Stimulated activated effector memory CD8-positive, alpha-beta T cell treated with anti-CD3 and anti-CD28 coated beads, Interleukin-12 subunit alpha, Interleukin-12 subunit beta, amount 100 ng/mL, for 72 hours (primary cell): Measurements from ENCODE around the gene BTBD1.

Experiments used
- ATAC-seq: fragments of 150-1000 bp; cut with Tn5 transposase; 2 replicates; pipeline ENCODE4 v1.10.0; 2021
- DNase-seq, 2 donors: peaks; one replicate each; pipeline ENCODE4 v3.0.0; 2021 to 2022; ENCODE audit warnings: low spot score in 2 of 2
- H3K27ac Mint-ChIP-seq: one replicate; pipeline ENCODE4 v1.8.0; 2022; ENCODE audit warnings: mild to moderate bottlenecking, mixed read lengths
- H3K36me3 Mint-ChIP-seq: one replicate; pipeline ENCODE4 v1.8.0; 2022; ENCODE audit warnings: mild to moderate bottlenecking, mixed read lengths
- H3K4me1 Mint-ChIP-seq: one replicate; pipeline ENCODE4 v1.8.0; 2022; ENCODE audit warnings: mixed read lengths
- H3K4me3 Mint-ChIP-seq: one replicate; pipeline ENCODE4 v1.8.0; 2022; ENCODE audit warnings: mild to moderate bottlenecking, mixed read lengths
- H3K9me3 Mint-ChIP-seq: one replicate; pipeline ENCODE4 v1.8.0; 2022; ENCODE audit warnings: mixed read lengths

The BTBD1 gene

DNA sequence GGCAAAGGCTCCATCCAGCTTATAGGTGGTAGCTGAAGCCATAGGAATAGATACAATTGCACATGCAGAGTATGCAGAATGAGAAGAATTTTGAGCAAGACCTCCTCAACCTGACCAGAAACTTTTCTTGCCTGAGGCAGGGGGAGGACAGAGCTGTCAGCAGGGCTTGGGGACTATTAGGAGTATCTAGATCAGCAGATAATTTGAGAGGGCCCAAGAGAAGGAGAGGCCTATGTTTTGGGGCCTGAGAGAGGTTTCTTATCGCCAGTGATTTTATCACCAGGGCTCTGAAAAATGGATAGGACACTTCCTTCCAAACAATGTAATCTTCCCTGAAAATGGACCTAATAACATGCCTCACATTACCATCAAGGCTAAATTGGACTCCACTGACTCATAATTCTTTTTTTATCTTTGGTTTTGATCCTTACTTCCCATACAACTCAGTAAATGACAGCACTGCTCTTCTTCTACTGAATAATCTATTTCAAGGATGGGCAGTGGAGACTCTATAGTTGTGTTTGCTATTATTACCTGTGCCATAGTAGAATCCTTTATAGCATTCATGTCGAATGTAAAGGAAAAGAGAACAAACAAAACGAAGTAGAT, 96.9 kb downstream of the BTBD1 start:
- Mint-ChIP-seq H3K4me3 (no peak overlapping the region), H3K27ac (no peak overlapping the region), H3K4me1 (peaks cover 20% of the 10 kb centered on the region), H3K36me3 (no peaks in the 10 kb centered on the region), H3K9me3 (no peaks in the 10 kb centered on the region)
- no peak for ATAC-seq
- DNase-seq: no peak

- ATAC-seq: no peak
- Mint-ChIP-seq H3K4me3 (no peak overlapping the region), H3K36me3 (no peaks in the 10 kb centered on the region)
These were observed 97.7 kb downstream of the BTBD1 start for GRCh38 chr15:82969353-82969752.

DNA sequence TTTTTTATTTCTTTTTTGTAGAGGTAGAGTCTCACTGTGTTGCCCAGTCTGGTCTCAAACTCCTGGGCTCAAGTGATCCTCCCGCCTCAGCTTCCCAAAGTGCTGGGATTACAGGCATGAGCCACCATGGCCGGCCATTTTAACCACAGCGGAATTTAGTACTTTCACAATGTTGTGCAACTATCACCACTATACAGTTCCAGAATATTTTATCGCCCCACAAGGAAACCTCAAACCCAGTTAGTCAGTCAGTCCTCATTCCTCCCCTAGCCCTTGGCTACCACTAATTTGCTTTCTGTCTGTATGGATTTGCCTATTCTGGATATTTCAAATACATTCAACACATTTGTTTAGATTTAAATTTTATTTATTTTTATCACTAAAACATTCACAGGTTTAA, 99.0 kb downstream of the BTBD1 start:
- Mint-ChIP-seq H3K9me3 (no peaks in the 10 kb centered on the region), H3K36me3 (no peaks in the 10 kb centered on the region), H3K4me3 (no peak overlapping the region), H3K4me1 (peaks cover 20% of the 10 kb centered on the region), H3K27ac (no peak overlapping the region)
- DNase-seq (no peak), ATAC-seq (no peak)

More at GRCh38 chr15:82969353-82969752, 97.7 kb downstream of the BTBD1 start:
- no peak for DNase-seq
- H3K4me1 Mint-ChIP-seq: peaks cover 20% of the 10 kb centered on the region
- no peak overlapping the region for H3K27ac Mint-ChIP-seq
- no peaks in the 10 kb centered on the region for H3K9me3 Mint-ChIP-seq

DNA sequence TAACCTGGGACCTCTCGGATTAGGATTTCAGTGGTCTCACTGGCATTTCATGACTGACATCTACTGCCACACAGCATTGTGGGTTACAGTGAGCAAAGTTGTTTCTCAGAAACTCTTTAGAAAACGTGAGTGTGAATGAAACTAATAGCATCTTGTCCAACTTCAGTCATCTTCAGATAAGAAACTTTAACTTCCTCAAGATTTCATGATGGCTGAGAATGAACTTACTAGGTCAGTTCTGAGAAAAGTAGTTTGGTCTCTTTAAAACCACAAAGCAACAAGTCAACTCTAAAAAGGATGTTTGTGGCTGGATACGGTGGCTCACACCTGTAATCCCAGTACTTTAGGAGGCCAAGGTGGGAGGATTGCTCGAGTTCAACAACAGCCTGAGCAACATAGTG, 100.4 kb downstream of the BTBD1 start:
- no peak overlapping the region for H3K27ac Mint-ChIP-seq
- DNase-seq: peak in 1 of 2 donors; percentile 73
- peak; percentile 94 for ATAC-seq

More for the DNA sequence above, 100.4 kb downstream of the BTBD1 start:
- Mint-ChIP-seq H3K4me1 (peaks cover 20% of the 10 kb centered on the region), H3K4me3 (no peak overlapping the region), H3K9me3 (no peaks in the 10 kb centered on the region), H3K36me3 (no peaks in the 10 kb centered on the region)
